Measurements from ENCODE around the gene MIX23.

MIX23 gene

DNA sequence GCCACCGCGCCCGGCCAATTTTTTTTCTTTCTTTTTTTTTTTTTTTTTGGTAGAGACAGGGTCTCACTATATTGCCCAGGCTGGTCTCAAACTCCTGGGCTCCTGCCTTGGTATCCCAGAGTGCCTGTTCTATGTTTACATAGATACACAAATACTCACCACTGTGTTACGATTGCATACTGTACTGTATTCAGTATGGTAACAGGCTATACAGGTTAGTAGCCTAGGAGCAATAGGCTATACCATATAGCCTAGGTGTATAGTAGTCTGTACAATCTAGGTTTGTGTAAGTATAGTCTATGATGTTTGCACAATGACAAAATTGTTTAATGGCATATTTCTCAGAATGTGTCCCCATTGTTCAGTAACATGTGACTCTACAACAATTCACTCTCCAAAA lies 31.4 kb downstream of the MIX23 start:
- DNase-seq (ENCODE audit: low read depth) = no peak

GRCh38 chr3:122350814-122351418 lies 32.1 kb downstream of the MIX23 start:
- DNase-seq (ENCODE audit: low read depth) = no peak

- DNase-seq (ENCODE audit: low read depth) = no peak
Observed at GRCh38 chr3:122349171-122349570, 33.9 kb downstream of the MIX23 start.

DNA sequence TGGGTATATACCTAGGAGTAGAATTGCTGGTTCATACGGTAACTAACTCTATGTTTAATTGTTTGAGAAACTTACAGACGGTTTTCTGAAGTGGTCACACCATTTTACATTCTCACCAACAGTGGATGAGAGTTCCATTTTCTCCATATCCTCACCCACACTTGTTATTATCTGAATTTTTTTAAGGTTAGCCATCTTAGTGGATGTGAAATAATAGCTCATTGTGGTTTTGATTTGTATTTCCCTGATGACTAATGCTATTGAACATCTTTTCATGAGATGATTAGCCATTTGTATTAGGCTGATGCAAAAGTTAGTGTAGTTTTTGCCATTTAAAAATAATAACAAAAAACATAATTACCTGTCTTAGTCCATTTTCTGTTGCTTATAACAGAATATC lies 39.4 kb downstream of the MIX23 start:
- no peak for DNase-seq (ENCODE audit: low read depth)

GRCh38 chr3:122342803-122343202 lies 40.2 kb downstream of the MIX23 start:
- DNase-seq (ENCODE audit: low read depth) = no peak

DNA sequence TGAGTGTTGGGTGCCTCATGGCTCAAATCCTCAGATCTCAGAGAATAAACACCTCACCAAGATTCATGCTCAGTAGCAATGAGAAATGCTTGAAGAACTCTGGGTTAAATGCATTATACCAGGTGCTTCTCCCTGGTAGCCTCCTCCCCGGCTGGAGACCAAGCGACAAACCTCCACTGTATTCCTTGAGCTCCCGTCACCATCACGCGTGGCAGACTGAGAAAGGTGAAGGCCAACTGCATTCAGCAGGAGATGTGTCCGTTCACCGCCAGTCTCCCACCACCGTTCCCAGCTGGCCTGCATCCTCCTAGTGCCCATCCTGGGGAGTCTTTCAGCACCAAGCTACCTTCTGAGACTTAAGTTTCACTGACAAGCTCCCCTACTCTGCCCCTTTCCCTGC lies 50.5 kb downstream of the MIX23 start:
- no peak for DNase-seq (ENCODE audit: low read depth)

GRCh38 chr3:122331886-122332285 lies 51.1 kb downstream of the MIX23 start:
- DNase-seq (ENCODE audit: low read depth) = no peak

DNA sequence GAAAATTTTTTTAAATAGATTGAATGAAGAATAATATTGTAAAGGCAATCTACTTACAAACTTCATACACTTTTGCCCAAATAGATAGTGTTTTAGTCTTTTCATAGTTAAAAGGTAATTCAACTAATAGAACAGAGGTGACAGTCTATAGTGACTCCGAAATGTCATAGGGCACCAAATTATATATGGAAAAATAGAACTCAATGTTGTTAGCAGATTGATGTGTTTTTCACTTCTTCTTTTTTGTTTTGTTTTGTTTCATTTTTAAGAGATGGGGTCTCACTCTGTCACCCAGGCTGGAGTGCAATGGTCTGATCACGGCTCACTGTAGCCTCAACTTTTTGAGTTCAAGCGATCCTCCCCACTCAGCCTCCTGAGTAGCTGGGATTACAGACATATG lies 57.3 kb downstream of the MIX23 start:
- no peak for DNase-seq (ENCODE audit: low read depth)

DNA sequence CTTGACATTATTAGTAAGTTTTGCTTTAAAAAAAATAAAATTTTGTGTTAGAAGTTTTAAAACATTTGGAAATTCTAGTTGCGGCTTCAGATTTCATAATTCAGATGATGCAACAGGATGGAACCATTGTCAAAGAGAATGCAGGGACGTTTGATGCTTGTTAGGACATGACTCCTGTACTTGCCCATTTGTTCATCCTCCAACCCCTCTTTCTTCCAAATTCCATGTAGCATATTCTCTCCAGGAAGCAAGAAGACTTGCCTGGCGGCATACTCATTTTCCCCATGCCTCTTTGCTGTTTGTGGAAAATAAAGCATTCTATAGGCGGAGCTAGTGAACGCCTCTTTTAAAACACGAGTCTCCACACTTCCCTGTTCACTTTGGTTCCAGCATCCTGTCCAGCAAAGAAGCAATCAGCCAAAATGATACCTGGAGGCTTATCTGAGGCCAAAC lies 58.1 kb downstream of the MIX23 start, which contains the start of gene CSTA:
TSS of gene CSTA (plus strand) at position 378 of the 453 bp plus-strand sequence. CDS start at position 423, 45 bp downstream.
- DNase-seq (ENCODE audit: low read depth) = peak; percentile 32

DNA sequence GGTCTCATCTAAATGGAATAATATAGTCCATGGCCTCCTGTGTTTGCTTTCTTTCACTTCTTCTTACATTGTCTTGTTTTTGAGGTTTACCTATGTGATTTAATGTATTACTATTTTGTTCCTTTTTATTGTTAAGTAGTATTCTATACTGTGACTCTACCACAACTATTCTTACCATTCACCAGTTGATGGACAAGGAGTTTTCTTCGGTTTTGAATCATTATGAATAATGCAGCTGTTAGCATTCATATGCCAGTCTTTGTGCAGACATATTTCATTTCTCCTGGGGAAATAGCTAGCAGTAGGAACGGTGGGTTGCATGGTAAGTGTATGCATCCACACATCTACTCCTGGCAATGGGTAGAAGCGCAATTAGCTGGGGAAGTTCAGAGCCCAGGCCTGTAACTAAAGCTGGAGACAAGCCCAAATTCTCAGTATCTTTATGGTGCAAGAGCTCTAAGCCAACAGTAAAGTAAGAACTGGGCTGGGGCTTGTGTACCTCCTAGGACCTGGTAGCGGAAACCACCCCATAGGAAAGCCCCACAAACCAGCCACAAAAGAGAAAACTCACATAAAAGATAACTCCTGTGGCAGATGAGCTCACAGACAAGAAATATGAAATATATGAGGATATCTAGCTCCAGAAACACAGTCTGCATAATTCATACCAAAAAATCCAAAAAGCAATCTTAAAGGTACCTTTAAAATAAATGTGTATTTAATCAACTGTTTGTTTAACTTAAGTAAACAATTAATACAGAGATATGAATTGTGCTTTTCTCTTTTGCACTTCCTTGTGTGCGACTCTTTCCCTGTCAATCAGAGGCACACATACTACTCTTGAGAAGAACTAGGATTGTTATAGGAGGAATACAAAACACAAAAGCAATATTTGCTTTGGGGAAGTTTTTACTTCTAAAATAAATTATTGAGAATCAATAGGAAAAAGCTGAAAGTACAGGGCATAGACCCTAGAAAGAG lies 60.6 kb downstream of the MIX23 start:
- DNase-seq (ENCODE audit: low read depth) = no peak

- no peak for DNase-seq (ENCODE audit: low read depth)
Observed at GRCh38 chr3:122318620-122319019, 64.4 kb downstream of the MIX23 start.

DNA sequence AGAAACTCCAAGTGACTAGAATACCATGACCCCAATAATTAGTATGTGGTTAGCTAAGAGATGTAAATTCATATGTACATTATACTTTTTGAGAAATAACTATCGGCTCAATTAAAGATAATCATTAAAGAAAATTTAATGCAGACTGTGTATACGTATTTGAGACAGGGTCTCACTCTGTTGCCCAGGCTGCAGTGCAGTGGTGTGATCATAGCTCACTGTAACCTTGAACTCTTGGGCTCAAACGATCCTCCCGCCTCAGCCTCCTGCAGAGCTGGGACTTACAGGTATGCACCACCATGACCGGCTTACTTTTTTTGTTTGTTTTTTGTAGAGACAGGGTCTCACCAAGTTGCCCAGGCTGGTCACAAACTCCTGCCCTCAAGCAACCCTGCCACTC lies 66.7 kb downstream of the MIX23 start:
- no peak for DNase-seq (ENCODE audit: low read depth)

DNA sequence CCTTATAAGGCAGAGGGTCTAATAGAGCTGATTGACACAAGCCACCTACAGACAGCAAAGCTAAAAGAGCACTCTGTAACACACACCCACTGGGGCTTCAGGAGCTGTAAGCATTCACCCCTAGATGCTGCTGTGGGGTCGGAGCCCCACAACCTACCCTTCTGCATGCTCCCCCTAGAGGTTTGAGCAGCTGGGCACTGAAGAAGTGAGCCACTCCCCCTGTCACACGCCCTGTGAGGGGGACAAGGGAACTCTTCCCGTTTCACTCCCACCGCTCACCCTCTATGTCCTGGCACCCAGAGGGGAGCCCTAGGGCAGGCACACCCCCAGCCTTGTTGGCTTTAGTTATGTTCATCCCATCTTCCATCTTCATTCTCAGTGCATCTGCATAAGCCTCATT lies 67.4 kb downstream of the MIX23 start:
- no peak for DNase-seq (ENCODE audit: low read depth)

DNA sequence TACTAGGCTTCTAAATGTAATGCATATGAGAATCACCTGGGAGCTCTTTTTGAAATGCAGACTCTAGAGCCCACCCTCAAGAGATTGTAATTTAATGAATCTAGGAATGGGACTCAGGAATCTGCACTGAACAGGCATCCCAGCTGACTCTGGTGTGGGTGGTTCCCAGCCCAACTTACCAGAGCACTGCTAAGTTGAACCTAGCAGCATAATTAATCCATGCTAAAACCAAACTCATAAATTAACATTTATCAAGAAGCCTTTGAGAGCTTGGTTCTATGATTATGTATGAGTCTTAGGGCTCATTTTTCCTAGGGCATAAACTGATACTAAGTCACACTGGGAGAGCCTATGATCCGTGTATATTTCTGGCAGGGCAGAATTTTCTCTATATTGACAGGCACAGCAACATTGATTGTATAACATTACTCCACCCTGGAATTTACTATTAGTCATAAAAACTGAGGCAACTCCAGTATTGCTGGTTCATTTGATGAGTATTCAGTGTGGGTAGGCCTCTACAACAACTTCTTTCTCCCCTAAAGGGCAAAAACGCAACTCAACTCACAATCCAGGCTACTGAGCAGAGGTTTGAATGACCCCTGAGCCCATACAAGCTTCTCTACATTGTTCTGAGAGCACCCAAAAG lies 68.7 kb downstream of the MIX23 start:
- DNase-seq (ENCODE audit: low read depth) = no peak

DNA sequence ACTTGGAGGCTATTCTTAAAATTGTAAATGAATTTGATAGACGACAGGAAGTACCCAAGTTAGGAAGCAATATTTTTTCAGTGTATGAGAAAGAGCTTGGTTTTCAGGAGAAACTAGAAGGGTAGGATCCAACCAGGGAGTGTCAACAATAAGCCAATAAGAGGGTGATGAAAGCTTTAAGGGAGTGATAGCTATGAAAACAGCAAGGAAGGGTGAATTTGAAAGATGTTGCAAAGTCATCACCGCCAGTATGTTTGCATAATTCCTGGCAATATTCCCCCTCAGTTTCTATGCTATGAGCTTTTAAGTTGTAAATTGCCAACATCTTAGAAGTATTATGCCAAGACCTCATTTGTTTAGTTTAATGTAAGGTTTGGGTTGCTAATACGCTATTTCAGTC lies 69.8 kb downstream of the MIX23 start:
- DNase-seq (ENCODE audit: low read depth) = peak; percentile 34

- no peak for DNase-seq (ENCODE audit: low read depth)
Observed at GRCh38 chr3:122312826-122313225, 70.2 kb downstream of the MIX23 start.

- no peak for DNase-seq (ENCODE audit: low read depth)
Observed at GRCh38 chr3:122310361-122310760, 72.7 kb downstream of the MIX23 start.
